GM20000 (cell line): ENCODE data around the gene KDELR3.

Experiments used
- DNase-seq: peaks from one replicate; pipeline ENCODE4 v3.0.0; 2012; ENCODE audit warnings: low spot score
- CTCF ChIP-seq: IDR thresholded peaks from 2 replicates; pipeline ENCODE4 v1.5.1; 2012; ENCODE audit warnings: mild to moderate bottlenecking, control low read depth; ENCODE audit errors: extremely low read depth, missing control alignments

Gene KDELR3

GRCh38 chr22:38453066-38453672 is 14.7 kb upstream of the KDELR3 start:
- no peak for TF ChIP-seq CTCF
- DNase-seq = no peak

GRCh38 chr22:38453996-38454352 is 13.9 kb upstream of the KDELR3 start:
- no peak for DNase-seq
- TF ChIP-seq CTCF = no peak

- peak; percentile 74 for DNase-seq
- no peak for TF ChIP-seq CTCF
Measured at GRCh38 chr22:38454353-38455075, 13.4 kb upstream of the KDELR3 start.

- no peak for TF ChIP-seq CTCF
- no peak for DNase-seq
Measured at GRCh38 chr22:38455076-38455529, 12.8 kb upstream of the KDELR3 start, which contains the start of gene KCNJ4. Gene KCNJ4, minus strand, starts transcription at chr22:38455199. Its CDS starts 27,067 bp downstream, at chr22:38428132.

GRCh38 chr22:38455530-38456271 is 12.2 kb upstream of the KDELR3 start:
- DNase-seq = peak; percentile 54
- TF ChIP-seq CTCF = no peak

- DNase-seq = no peak
- TF ChIP-seq CTCF = no peak
Measured at GRCh38 chr22:38456272-38456835, 11.5 kb upstream of the KDELR3 start.
